B cell (primary cell): ENCODE data around the gene PCDHGA5.
A peak's percentile ranks its signal among the peaks of the same experiment; 100 is the strongest.

ENCODE experiments used
- CTCF ChIP-seq: fragments of 200-600 bp; IDR thresholded peaks from one replicate; pipeline ENCODE4 v1.8.0; 2022; ENCODE audit warnings: antibody characterized with exemption, mild to moderate bottlenecking
- EZH2 ChIP-seq: IDR thresholded peaks from 2 replicates; pipeline ENCODE4 v1.6.1; 2012; ENCODE audit warnings: borderline replicate concordance, low read depth, mild to moderate bottlenecking, moderate library complexity, low read length; ENCODE audit not compliant: insufficient read depth, poor library complexity, severe bottlenecking

DNA sequence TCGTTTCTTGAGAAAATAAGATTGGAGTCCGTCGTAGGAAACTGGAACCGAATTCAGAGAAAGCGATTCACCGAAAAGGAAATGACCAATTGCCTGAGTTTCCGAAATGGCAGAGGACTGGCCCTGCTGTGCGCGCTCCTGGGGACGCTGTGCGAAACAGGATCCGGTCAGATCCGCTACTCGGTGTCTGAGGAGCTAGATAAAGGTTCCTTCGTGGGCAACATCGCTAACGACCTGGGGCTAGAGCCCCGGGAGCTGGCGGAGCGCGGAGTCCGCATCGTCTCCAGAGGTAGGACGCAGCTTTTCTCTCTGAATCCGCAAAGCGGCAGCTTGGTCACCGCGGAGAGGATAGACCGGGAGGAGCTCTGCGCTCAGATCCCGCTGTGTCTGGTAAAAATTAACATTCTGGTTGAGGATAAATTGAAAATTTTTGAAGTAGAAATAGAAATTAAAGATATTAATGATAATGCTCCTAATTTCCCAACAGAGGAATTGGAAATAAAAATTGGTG, 20.0 kb upstream of the PCDHGA5 start:
- TF ChIP-seq CTCF, result peak; percentile 4
- no peak for TF ChIP-seq EZH2
